HG03432 (cell line): Measurements from ENCODE around the gene RIPPLY2.

ENCODE experiments used
- ATAC-seq: cut with Tn5 transposase; IDR thresholded peaks from one replicate; pipeline ENCODE4 v1.9.1; 2021; ENCODE audit warnings: mild to moderate bottlenecking, moderate library complexity; ENCODE audit not compliant: unreplicated experiment

The RIPPLY2 gene

DNA sequence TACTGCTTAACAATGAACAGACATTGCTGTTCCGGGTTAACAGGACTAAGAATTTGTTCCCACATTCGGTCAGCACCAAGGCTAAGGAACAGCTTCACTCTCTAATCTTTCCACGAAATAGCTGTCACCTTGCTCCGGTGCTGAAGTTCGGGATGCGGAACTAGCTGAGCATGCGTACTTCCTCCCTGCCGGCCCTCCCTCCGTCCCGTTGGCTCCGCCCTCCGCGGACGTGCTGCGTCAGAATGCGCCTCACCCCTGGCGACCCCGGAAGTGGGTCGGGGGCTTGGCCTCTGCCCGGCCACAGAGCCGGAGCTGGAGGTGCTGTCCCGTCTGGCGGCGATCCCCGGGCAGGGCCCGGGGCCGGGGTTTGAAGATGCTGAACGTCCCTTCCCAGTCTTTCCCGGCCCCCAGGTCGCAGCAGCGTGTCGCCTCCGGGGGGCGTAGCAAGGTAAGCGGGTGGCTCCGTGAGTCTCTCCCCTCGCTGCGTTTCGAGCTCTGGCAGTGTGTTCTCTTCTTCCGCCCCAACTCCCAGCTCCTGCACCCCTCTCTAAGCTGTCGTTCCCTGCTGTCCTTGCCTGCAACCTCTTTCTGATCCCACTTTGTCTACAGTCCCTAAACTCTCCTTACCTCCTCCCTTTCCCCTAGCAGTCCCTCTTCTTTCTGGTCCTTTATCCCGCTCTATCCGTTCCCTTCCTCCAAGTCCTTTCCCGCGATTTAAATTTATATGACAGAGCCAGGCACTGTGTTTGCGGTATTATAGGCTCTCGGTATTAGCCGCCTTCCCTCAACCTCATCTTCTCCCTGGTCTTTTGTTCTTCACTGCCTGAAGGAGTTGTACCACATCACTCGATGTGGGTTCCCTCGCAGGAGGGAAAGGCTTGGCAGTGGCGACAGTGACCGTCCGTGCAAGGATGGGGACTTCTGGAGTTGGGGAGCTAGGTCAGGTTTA is 6.5 kb downstream of the RIPPLY2 start, which contains the start of gene CYB5R4:
Gene CYB5R4 (plus strand): TSS at position 280 of the 949 bp plus-strand sequence. CDS start 94 bp downstream, at position 374.
- ATAC-seq = peak; percentile 100

DNA sequence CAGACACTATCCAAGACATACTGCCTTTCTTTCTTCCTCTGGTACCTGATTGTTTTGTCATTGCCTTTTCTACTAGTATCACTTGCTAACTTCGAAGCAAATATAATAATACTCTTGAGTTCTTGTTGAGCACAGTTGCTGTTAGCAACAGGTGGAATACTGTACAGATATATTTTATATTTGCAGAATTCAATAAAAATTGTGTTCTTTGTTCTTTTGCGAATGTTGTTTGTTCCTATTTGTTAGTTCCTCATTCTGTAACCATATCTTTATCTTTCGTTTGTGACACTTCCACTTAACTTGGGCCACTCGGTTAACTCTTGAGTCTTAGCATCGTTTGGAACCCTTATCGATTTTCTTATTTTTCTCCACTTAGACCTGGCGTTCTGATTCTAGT is 7.2 kb downstream of the RIPPLY2 start:
- no peak for ATAC-seq

GRCh38 chr6:83860782-83861495 is 7.8 kb downstream of the RIPPLY2 start:
- ATAC-seq = no peak

GRCh38 chr6:83862776-83863471 is 9.8 kb downstream of the RIPPLY2 start:
- ATAC-seq = no peak

- no peak for ATAC-seq
Observed at GRCh38 chr6:83867043-83867442, 13.9 kb downstream of the RIPPLY2 start.

DNA sequence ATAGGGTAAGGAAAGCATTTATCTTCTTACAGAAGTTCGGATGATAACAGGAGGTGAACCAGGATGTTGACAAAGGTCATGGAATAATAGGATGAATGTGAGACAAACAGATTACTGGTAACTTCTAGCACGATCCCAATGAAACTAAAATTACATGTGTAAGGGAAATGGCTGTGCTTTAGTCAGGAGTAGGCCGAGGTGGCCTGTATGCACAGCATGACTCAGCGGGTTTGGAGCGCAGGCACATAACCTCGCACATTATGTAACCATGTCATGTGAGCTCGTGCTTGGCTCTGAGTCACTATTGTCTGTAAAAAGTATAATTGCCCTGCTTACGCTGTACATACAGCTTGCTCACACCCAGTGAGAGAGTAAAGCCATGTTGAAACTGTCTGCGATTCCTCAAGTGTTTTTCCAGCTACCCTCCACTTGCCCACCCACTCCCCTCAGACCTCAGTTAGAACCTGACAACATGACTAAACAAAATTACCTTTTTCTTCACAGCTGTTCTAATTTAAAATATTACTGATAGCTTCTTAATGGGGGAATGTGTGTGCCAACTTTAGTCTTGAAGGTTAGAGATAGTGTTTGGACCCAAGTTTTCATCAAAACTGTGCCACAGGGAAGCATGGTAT is 14.5 kb downstream of the RIPPLY2 start:
- no peak for ATAC-seq

- ATAC-seq = no peak
Observed at GRCh38 chr6:83868639-83869038, 15.5 kb downstream of the RIPPLY2 start.

DNA sequence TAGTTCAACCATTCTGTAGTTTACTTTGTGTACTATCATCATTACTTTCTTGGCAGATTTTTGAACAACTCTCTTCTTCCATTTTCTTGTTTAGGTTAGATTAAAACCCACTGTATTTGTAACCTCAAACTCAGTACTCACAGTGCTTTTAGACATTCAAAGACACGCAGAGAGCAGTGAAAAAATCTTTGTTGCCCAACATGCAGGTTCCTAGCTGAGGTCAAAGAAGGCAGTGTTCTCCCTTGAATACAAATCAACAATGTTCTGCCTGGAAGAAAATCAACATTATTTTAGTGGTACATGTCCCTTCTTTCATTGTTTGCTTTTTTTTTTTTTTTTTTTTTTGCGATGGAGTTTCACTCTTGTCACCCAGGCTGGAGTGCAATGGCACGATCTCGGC is 17.5 kb downstream of the RIPPLY2 start:
- ATAC-seq = no peak

GRCh38 chr6:83872386-83873118 is 19.4 kb downstream of the RIPPLY2 start:
- ATAC-seq = no peak

DNA sequence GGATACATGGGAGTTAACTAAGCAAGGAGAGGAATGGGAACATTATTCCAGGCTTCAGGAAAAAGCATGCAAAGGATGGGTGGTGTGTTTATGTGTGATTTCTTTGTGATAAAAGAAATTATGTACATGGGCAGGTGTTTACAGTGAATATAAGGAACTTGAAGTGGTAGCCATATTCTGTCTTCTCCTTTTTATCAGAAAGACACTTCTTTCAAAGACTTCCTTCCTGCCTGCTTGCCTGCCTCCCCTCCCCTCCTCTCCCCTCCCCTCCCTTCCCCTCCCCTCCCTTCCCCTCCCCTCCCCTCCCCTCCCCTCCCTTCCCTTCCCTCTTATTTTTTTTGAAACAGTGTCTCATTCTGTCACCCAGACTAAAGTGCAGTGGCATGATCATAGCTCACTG is 20.7 kb downstream of the RIPPLY2 start:
- no peak for ATAC-seq

DNA sequence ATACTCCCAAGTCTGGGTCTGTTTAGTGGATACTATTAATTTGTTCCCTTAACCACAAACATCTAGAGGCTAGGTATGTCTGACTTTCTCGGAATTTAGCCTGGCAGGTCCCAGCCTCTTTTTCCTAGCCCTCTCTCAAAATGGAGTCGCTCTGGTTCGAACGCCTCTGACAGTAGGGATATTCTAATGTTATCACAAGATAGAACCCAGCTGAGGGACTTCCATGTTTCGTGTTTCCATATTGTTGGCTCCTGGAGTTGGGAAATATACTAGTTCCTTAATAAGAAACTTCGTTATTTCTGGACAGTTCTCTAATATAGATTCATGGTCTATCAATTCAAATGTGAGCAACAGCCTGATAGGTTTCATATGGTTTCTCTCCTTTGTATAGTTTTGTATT is 22.7 kb downstream of the RIPPLY2 start:
- no peak for ATAC-seq

- ATAC-seq = no peak
Observed at GRCh38 chr6:83878902-83879644, 25.9 kb downstream of the RIPPLY2 start.

DNA sequence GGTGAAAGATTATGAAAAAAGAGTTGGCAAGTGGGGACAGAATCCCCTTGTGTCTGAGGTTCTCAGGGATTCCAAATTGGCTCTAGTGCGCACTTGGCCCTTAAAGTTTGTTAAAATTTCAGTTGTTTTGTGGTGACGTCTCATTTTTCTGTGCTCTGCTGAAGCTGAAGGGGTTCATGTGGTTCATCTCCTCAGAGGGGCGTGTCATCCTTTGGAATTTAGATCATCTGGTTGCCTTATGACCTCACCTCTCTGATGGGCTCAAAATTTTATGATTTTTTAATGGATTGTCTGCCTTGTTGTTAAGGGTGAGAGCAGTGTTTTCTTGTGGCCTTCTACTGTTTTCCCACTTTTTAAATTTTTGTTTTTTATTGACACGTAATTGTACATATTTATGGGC is 26.6 kb downstream of the RIPPLY2 start:
- no peak for ATAC-seq

GRCh38 chr6:83883240-83883639 is 30.1 kb downstream of the RIPPLY2 start:
- no peak for ATAC-seq

DNA sequence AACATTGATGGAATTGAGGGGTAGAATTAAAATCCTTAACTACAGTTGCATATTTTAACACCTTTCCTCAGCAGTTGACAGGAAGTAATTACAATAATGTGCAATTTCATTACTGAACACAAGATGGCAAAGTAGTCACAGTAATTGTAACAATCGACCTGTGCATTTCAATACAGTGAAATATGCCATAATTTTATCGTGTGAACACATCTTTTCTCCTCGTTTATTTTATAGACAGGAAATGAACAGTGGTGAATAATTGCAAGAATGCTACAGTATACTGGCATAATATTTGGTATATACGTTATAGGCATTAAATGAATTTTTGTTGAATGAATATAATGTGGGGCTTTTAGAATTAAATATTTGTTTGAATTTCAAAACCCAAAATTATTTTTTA is 31.4 kb downstream of the RIPPLY2 start:
- ATAC-seq = peak; percentile 90

DNA sequence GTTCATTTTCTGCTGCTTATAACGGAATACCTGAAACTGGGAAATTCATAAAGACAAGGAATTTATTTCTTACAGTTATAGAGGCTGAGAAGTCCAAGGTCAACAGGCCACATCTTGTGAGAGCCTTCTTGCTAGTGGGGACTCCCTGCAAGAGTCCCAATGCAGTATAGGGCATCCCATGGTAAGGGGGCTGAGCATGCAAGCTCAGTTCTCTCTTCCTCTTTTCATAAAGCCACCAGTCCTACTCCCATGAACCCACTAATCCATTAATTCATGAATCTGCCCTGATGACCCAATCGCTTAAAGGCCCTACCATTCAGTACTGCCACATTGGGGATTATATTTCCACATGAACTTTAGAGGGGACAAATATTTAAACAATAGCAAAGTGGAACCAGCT is 32.8 kb downstream of the RIPPLY2 start:
- ATAC-seq = no peak

DNA sequence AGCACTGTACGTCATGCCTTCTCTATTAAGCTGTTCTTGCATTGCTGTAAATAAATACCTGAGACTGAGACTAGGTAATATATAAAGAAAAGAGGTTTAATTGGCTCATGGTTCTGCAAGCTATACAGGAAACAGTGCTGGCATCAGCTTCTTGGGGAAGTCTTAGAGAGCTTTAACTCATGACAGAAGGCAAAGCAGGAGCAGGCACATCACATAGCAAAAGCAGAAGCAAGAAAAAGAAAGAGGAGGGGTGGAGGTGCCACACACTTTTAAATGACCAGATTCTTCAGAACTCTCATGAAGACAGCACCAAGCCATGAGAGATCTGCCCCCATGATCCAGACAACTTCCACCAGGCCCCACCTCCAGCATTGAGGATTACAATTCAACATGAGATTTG is 36.5 kb downstream of the RIPPLY2 start:
- ATAC-seq = no peak

DNA sequence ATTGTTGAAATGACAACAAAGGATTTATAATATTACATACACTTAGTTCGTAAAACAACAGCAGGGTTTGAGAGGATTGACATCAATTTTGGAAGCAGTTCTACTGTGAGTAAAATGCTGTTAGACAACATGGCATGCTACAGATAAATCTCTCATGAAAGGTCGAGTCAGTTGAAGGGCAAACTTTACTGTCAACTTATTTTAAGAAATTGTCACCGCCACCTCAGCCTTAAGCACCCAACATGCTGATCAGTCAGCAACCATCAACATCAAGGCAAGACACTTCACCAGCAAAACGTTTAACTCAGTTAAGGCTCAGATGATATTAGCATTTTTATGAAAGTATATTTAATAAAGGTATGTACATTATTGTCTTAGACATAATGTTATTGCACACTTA is 37.4 kb downstream of the RIPPLY2 start:
- no peak for ATAC-seq

GRCh38 chr6:83891586-83891985 is 38.4 kb downstream of the RIPPLY2 start:
- no peak for ATAC-seq

DNA sequence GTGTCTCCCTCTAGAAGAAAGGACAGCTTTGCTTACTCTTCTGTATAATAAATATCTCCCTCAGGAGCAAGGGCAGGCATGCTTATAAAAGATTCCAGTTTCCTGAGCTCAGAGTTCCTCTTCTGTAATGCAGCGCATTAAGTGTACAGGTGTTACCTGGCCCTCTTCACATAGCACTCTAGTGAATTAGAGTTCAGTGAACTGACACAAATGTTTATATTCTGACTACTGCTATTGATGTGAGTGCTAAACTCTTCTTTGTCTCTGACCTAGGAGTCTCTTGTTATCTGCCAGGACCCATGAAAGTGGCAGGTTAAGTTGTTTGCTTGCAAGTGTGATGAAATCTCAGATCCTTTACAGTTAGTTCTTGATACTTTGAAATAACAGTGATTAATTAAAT is 39.9 kb downstream of the RIPPLY2 start:
- ATAC-seq = no peak
